Sigmoid colon (tissue), 7 donors: ENCODE data around the gene PARD3. TPM values are rescaled to one million over a fixed set of nuclear protein-coding genes. Genes with fewer than 3 reads are reported as not detected.

Experiments used
- DNase-seq: peaks from one replicate; pipeline ENCODE4 v3.0.0-alpha.2; 2019
- H3K27ac ChIP-seq, 4 donors: fragments of 200-600 bp; sonication (generic); one replicate each; pipeline ENCODE4 v1.5.1; 2016 to 2019; ENCODE audit warnings: mild to moderate bottlenecking in 1 of 4
- H3K27me3 ChIP-seq, 3 donors: fragments of 200-600 bp; sonication (generic); one replicate each; pipeline ENCODE4 v1.5.1; 2019; ENCODE audit warnings: mild to moderate bottlenecking in 1 of 3
- H3K36me3 ChIP-seq, 4 donors: fragments of 200-600 bp; sonication (generic); one replicate each; pipeline ENCODE4 v1.5.1; 2016 to 2019
- H3K4me1 ChIP-seq, 4 donors: fragments of 200-600 bp; sonication (generic); one replicate each; pipeline ENCODE4 v1.5.1; 2017 to 2019
- H3K4me3 ChIP-seq, 4 donors: fragments of 200-600 bp; sonication (generic); one replicate each; pipeline ENCODE4 v1.5.1; 2017 to 2019; ENCODE audit warnings: mild to moderate bottlenecking in 2 of 4, moderate library complexity in 1 of 4
- H3K9me3 ChIP-seq, 4 donors: fragments of 200-600 bp in 3 of 4; sonication (generic) in 3 of 4; one replicate each; pipeline versions ENCODE4 v1.5.1 to v1.6.1; 2013 to 2019
- EP300 ChIP-seq, 4 donors: sonication (generic); formaldehyde crosslinking; IDR thresholded peaks; one replicate each; pipeline ENCODE4 v1.6.1; 2017; ENCODE audit warnings: antibody characterized with exemption in 4 of 4
- POLR2A ChIP-seq, 2 donors: fragments of 450-650 bp; IDR thresholded peaks; one replicate each; pipeline ENCODE4 v1.6.1; 2016; ENCODE audit warnings: antibody characterized with exemption in 2 of 2, mild to moderate bottlenecking in 2 of 2, moderate library complexity in 2 of 2
- POLR2AphosphoS5 ChIP-seq, 4 donors: sonication (generic); formaldehyde crosslinking; IDR thresholded peaks; one replicate each; pipeline ENCODE4 v1.6.1; 2017; ENCODE audit warnings: antibody characterized with exemption in 4 of 4
- WGBS, 2 donors: extraction: QIAGEN DNeasy Blood & Tissue Kit; methylation state at CpG; one replicate each; pipeline ENCODE4 v1.1.7; 2013; 5-methylcytosine and 5-hydroxymethylcytosine counted together
- intact Hi-C: fragments of 100-400 bp; cut with DNase I; formaldehyde crosslinking; loops from one replicate; pipeline ENCODE4 v1.15.1; 2023
- polyA plus RNA-seq, 3 donors: library from polyadenylated mRNA; stranded (reverse); fragments of 200-250 nt; gene quantifications; one replicate each; pipeline ENCODE4 v1.2.3, GENCODE V29; 2013
- total RNA-seq, 4 donors: library from RNA; depleted of rRNA; stranded (reverse); fragments of >200 nt; gene quantifications; one replicate each; pipeline ENCODE4 v1.1.0, GENCODE V29; 2016
- TF ChIP-seq, protein P1 (sequence below), 4 experiments: fragments of 450-650 bp in 3 of 4; fragments of 200-600 bp in 1 of 4; IDR thresholded peaks; one replicate each; pipeline ENCODE4 v1.5.1; 2016 to 2019; ENCODE audit warnings: antibody characterized with exemption in 4 of 4, mild to moderate bottlenecking in 3 of 4, moderate library complexity in 2 of 4
- donor health status: healthy with polysubstance abuse.
- donor health status: Bipolar disorder and iron deficiency.
- donor health status: healthy.

PARD3 gene
- total and polyA plus RNA-seq, 7 donors, result 17.5 to 96.4 (median 75.9) TPM

DNA sequence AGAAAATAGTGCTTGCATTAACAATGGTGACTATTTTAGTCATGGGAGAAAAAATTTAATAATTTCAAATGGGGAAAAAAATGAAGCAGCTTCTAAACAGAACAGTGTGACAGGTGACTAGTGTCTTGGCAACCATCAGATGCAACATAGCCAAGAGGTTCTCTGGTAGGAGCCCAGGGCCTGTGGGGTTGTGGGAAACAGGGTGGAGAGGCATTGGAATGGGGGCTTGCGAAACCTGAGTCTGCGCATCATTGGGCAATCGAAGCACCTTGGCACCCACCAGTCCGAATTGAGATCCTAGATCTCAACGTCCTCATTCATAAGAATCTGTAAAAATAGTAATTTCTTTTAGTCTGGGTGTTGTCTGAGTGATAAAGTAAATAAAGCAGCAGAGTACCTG lies 19.2 kb upstream of the PARD3 start:
- H3K4me1 ChIP-seq, result no peaks in the 10 kb centered on the region
- no peak overlapping the region for H3K27ac ChIP-seq
- intact Hi-C loops, result no loop called here
- 79 to 85% methylated on average over 5 of the region's 5 CpGs for WGBS, 2 donors
- H3K9me3 ChIP-seq, result no peaks in the 10 kb centered on the region
- DNase-seq, result no peak
- TF ChIP-seq EP300 (IDR thresholded peaks at IDR 0.05) (no peak), POLR2AphosphoS5 (IDR thresholded peaks at IDR 0.05) (no peak), POLR2A (IDR thresholded peaks at IDR 0.05) (no peak)
- TF ChIP-seq, protein P1, sequence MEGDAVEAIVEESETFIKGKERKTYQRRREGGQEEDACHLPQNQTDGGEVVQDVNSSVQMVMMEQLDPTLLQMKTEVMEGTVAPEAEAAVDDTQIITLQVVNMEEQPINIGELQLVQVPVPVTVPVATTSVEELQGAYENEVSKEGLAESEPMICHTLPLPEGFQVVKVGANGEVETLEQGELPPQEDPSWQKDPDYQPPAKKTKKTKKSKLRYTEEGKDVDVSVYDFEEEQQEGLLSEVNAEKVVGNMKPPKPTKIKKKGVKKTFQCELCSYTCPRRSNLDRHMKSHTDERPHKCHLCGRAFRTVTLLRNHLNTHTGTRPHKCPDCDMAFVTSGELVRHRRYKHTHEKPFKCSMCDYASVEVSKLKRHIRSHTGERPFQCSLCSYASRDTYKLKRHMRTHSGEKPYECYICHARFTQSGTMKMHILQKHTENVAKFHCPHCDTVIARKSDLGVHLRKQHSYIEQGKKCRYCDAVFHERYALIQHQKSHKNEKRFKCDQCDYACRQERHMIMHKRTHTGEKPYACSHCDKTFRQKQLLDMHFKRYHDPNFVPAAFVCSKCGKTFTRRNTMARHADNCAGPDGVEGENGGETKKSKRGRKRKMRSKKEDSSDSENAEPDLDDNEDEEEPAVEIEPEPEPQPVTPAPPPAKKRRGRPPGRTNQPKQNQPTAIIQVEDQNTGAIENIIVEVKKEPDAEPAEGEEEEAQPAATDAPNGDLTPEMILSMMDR (IDR thresholded peaks at IDR 0.05), result no peak
- H3K27me3 ChIP-seq, result no peaks in the 10 kb centered on the region
- H3K4me3 ChIP-seq, result no peak overlapping the region
- no peaks in the 10 kb centered on the region for H3K36me3 ChIP-seq

DNA sequence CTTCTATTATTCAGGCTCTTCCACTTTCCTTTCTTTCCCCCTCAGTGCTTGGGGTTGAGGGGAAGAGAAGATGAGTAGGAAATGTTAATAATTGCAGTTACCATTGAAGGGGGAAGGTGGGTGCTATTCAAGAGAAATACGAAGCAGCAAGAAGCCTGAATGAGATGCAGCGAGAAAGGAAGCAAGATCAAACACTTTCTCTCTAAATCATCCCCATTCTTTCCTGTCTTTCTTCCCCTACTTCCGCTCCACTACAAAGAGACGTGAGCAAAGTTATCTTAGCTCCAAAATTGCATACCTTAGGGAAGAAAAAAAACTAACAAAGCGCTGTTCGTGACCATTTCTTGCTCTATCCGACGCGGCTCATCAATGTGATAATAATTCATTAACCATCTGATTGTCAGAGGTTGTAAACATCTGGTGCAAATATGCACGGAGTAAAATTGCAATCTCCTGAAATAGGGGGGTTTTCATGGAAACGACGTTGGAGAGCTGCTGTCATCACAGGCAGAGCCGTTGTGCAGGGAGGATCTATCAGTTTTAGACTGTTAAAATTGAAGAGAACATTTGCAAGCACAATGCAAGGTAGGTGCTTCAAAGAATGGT lies 15.2 kb upstream of the PARD3 start:
- intact Hi-C loops, result no loop called here
- no peaks in the 10 kb centered on the region for H3K4me1 ChIP-seq
- WGBS, 2 donors, result 32 to 68% methylated on average over 13 of the region's 13 CpGs

DNA sequence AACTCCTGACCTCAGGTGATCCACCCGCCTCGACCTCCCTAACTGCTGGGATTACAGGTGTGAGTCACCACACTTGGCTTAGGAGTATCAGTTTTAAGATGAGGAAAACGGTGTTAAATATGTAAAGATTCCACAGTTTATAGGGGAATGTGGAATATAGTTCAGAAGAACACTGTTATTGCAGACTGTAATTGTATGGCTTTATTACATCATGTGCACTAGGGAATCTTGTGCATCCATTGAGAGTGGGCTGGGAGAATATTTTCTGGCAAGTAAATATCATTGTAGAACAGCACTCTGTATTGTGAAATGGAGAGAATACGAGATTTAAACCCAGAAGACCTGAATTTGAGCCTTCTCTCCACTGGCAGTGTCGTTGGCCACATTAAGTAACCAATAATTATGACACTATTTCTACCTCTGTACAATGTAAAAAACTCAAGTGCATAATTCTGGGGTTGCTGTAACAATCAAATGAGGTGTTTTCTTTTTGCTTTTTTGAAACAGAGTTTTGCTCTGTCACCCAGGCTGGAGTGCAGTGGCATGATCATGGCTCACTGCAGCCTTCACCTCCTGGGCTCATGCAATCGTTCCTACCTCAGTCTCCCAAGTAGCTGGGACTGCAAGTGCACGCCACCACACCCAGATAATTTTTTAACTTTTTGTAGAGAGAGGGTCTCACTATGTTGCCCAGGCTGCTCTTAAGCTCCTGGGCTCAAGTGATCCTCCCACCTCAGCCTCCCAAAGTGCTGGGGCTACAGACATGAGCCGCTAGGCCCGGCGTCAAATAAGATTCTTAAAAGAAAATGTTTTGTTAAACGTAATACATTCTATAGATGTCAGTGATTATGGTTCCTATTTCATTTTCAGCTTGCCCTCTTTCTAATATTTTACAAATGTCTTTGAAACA lies 12.0 kb upstream of the PARD3 start:
- WGBS, 2 donors, result 74 to 84% methylated on average over 11 of the region's 11 CpGs
- Histone ChIP-seq H3K9me3 (no peaks in the 10 kb centered on the region), H3K4me1 (no peaks in the 10 kb centered on the region), H3K27me3 (no peaks in the 10 kb centered on the region), H3K27ac (no peak overlapping the region), H3K4me3 (no peak overlapping the region), H3K36me3 (no peaks in the 10 kb centered on the region)
- intact Hi-C loops, result no loop called here
- TF ChIP-seq, protein P1 (IDR thresholded peaks at IDR 0.05), result no peak
- DNase-seq, result no peak

More for the DNA sequence above, 15.2 kb upstream of the PARD3 start:
- TF ChIP-seq, protein P1 (IDR thresholded peaks at IDR 0.05), result no peak
- TF ChIP-seq EP300 (IDR thresholded peaks at IDR 0.05) (no peak), POLR2A (IDR thresholded peaks at IDR 0.05) (no peak), POLR2AphosphoS5 (IDR thresholded peaks at IDR 0.05) (no peak)
- no peak for DNase-seq
- H3K4me3 ChIP-seq, result no peak overlapping the region
- no peak overlapping the region for H3K27ac ChIP-seq
- no peaks in the 10 kb centered on the region for H3K9me3 ChIP-seq
- H3K36me3 ChIP-seq, result no peaks in the 10 kb centered on the region
- no peaks in the 10 kb centered on the region for H3K27me3 ChIP-seq

DNA sequence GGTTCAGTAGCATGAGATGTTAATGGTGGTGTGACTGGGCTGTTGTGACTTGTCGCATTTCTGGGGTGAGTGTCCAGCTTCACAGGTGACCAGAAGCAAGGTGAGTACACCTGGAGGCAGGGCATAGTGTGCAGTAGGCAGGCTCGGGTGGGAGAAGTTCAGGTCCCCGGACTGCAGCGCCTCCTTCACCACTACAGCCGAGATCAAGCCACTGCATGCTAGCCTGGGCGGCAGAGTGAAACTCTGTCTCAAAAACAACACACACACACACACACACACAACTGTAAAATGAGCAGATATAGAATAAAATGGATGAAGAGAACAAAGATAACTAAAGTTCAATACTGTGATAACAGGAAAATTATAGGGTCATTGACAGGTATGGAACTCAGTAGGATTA lies 11.1 kb upstream of the PARD3 start:
- no peak for DNase-seq
- Histone ChIP-seq H3K9me3 (no peaks in the 10 kb centered on the region), H3K27ac (no peak overlapping the region), H3K36me3 (no peaks in the 10 kb centered on the region), H3K4me3 (no peak overlapping the region), H3K27me3 (no peaks in the 10 kb centered on the region), H3K4me1 (no peaks in the 10 kb centered on the region)
- WGBS, 2 donors, result 82 to 93% methylated on average over 6 of the region's 6 CpGs
- no peak for TF ChIP-seq POLR2A (IDR thresholded peaks at IDR 0.05)
- TF ChIP-seq, protein P1 (IDR thresholded peaks at IDR 0.05), result no peak
- no peak for TF ChIP-seq POLR2AphosphoS5 (IDR thresholded peaks at IDR 0.05)
- no peak for TF ChIP-seq EP300 (IDR thresholded peaks at IDR 0.05)
- intact Hi-C loops, result no loop called here
